Hepatocyte (in vitro differentiated cells): Measurements from ENCODE around the gene FBN3. TPM values are rescaled to one million over a fixed set of nuclear protein-coding genes. Genes with fewer than 3 reads are reported as not detected.

Source experiments
- DNase-seq: peaks from one replicate; pipeline ENCODE4 v3.0.0-alpha.2; 2016; ENCODE audit warnings: low spot score
- H2AFZ ChIP-seq: fragments of 200-600 bp; sonication (generic); 2 replicates; pipeline ENCODE4 v1.6.0; 2016; ENCODE audit warnings: antibody characterized with exemption, mild to moderate bottlenecking
- H3K27ac ChIP-seq: fragments of 200-600 bp; sonication (generic); 2 replicates; pipeline ENCODE4 v1.5.1; 2016; ENCODE audit warnings: mild to moderate bottlenecking
- H3K27me3 ChIP-seq: fragments of 200-600 bp; sonication (generic); 2 replicates; pipeline ENCODE4 v1.6.1; 2016
- H3K36me3 ChIP-seq: fragments of 200-600 bp; sonication (generic); replicated peaks from 2 replicates; pipeline ENCODE4 v1.5.1; 2016; ENCODE audit warnings: low read depth; ENCODE audit not compliant: insufficient read depth
- H3K4me1 ChIP-seq: fragments of 200-600 bp; sonication (generic); 2 replicates; pipeline ENCODE4 v1.5.1; 2016; ENCODE audit warnings: mild to moderate bottlenecking, moderate library complexity; ENCODE audit not compliant: insufficient read depth
- H3K4me2 ChIP-seq: fragments of 200-600 bp; sonication (generic); 2 replicates; pipeline ENCODE4 v1.6.0; 2016
- H3K4me3 ChIP-seq: fragments of 200-600 bp; sonication (generic); 2 replicates; pipeline ENCODE4 v1.5.1; 2016; ENCODE audit warnings: mild to moderate bottlenecking
- H3K79me2 ChIP-seq: fragments of 200-600 bp; sonication (generic); 2 replicates; pipeline ENCODE4 v1.6.0; 2017; ENCODE audit warnings: mild to moderate bottlenecking
- H3K9me2 ChIP-seq: fragments of 200-600 bp; sonication (generic); replicated peaks from 2 replicates; pipeline ENCODE4 v1.6.0; 2017; ENCODE audit warnings: mild to moderate bottlenecking; ENCODE audit not compliant: insufficient read depth
- H3K9me3 ChIP-seq: fragments of 200-600 bp; sonication (generic); 2 replicates; pipeline ENCODE4 v1.5.1; 2016; ENCODE audit warnings: low read depth, mild to moderate bottlenecking
- H4K20me1 ChIP-seq: fragments of 200-600 bp; sonication (generic); 2 replicates; pipeline ENCODE4 v1.6.0; 2016; ENCODE audit warnings: mild to moderate bottlenecking; ENCODE audit not compliant: insufficient read depth, poor library complexity, severe bottlenecking
- EZH2 ChIP-seq: fragments of 200-600 bp; sonication (generic); IDR thresholded peaks from 2 replicates; pipeline ENCODE4 v1.6.1; 2016; ENCODE audit warnings: antibody characterized with exemption, mild to moderate bottlenecking, borderline replicate concordance
- EZH2phosphoT487 ChIP-seq: fragments of 200-600 bp; sonication (generic); IDR thresholded peaks from one replicate; pipeline ENCODE4 v1.6.1; 2018; ENCODE audit warnings: antibody characterized with exemption, mild to moderate bottlenecking, low read depth, moderate library complexity; ENCODE audit not compliant: unreplicated experiment, severe bottlenecking
- WGBS: methylation state at CpG from one replicate; pipeline ENCODE4 v1.1.6; 2016; ENCODE audit warnings: low lambda C conversion rate; ENCODE audit errors: missing lambda C conversion rate; 5-methylcytosine and 5-hydroxymethylcytosine counted together
- polyA plus RNA-seq: library from polyadenylated mRNA; unstranded; fragments of >200 nt; fragmentation: Nextera tagmentation; extraction: Ambion mirVana; gene quantifications from 2 replicates; pipeline ENCODE4 v1.2.1, GENCODE V29; 2016
- total RNA-seq: library from RNA; depleted of rRNA; stranded (reverse); fragments of >200 nt; gene quantifications from 2 replicates; pipeline ENCODE4 v1.2.3, GENCODE V29; 2014
- TF ChIP-seq, protein P1 (sequence below): fragments of 200-600 bp; sonication (generic); IDR thresholded peaks from 2 replicates; pipeline ENCODE4 v1.5.1; 2016; ENCODE audit warnings: antibody characterized with exemption, mild to moderate bottlenecking; ENCODE audit not compliant: poor library complexity

Gene FBN3
- total and polyA plus RNA-seq, 2 experiments from 2014 or later, result 7.5 to 11.5 TPM

DNA sequence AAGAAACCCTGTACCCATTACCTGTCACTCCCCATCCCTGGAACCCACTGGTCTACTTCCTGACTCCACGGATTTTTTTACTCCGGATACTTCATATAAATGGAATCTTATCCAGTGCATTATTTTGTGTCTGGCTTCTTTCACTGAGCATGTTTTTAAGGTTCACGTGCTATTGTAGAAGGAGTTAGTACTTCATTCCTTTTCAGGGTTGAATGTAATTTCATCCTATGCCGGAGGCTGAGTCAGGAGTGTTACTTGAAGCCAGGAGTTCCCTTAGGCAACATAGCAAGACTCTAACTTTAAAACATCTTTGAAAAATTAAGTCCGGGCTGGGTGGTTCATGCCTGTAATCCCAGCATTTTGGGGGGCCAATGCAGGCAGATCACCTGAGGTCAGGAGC lies 126.0 kb downstream of the FBN3 start:
- Histone ChIP-seq H4K20me1 (no peaks in the 10 kb centered on the region), H3K4me1 (no peaks in the 10 kb centered on the region), H3K27ac (no peak overlapping the region), H3K9me3 (no peaks in the 10 kb centered on the region), H3K27me3 (no peaks in the 10 kb centered on the region), H3K79me2 (no peaks in the 10 kb centered on the region), H2AFZ (no peak overlapping the region), H3K36me3 (no peaks in the 10 kb centered on the region), H3K4me2 (no peak overlapping the region), H3K9me2 (no peaks in the 10 kb centered on the region), H3K4me3 (no peak overlapping the region)
- WGBS, result 80% methylated on average over 5 of the region's 5 CpGs
- TF ChIP-seq EZH2 (no peak), EZH2phosphoT487 (no peak)
- TF ChIP-seq, protein P1, sequence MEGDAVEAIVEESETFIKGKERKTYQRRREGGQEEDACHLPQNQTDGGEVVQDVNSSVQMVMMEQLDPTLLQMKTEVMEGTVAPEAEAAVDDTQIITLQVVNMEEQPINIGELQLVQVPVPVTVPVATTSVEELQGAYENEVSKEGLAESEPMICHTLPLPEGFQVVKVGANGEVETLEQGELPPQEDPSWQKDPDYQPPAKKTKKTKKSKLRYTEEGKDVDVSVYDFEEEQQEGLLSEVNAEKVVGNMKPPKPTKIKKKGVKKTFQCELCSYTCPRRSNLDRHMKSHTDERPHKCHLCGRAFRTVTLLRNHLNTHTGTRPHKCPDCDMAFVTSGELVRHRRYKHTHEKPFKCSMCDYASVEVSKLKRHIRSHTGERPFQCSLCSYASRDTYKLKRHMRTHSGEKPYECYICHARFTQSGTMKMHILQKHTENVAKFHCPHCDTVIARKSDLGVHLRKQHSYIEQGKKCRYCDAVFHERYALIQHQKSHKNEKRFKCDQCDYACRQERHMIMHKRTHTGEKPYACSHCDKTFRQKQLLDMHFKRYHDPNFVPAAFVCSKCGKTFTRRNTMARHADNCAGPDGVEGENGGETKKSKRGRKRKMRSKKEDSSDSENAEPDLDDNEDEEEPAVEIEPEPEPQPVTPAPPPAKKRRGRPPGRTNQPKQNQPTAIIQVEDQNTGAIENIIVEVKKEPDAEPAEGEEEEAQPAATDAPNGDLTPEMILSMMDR, result no peak
- DNase-seq, result no peak

DNA sequence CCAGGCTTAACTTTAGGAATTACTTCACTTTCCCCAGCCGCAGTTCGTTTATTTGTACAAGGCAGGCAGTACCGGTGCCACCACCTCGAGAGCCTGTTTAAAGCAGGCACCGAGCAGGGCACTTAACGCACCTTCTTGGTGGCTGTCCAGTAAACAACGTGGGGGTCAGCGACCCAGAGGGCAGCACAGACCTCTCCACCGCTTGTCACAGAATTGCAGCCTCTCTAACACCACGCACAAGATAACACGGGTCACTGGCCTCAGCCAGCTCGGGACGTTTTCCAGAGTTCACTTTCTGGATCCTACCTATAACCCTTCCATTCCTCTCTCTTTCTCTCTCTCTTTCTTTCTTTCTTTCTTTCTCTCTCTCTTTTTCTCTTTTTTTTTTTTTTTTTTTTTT lies 127.1 kb downstream of the FBN3 start:
- Histone ChIP-seq H3K4me3 (no peak overlapping the region), H3K9me3 (no peaks in the 10 kb centered on the region), H3K27ac (no peak overlapping the region), H2AFZ (no peak overlapping the region), H3K4me2 (no peak overlapping the region), H3K79me2 (no peaks in the 10 kb centered on the region), H3K4me1 (no peaks in the 10 kb centered on the region), H4K20me1 (no peaks in the 10 kb centered on the region), H3K36me3 (no peaks in the 10 kb centered on the region), H3K27me3 (no peaks in the 10 kb centered on the region), H3K9me2 (no peaks in the 10 kb centered on the region)
- WGBS, result 80% methylated on average over 13 of the region's 13 CpGs
- TF ChIP-seq EZH2, result no peak
- TF ChIP-seq, protein P1, result no peak
- TF ChIP-seq EZH2phosphoT487, result no peak
- DNase-seq, result no peak

DNA sequence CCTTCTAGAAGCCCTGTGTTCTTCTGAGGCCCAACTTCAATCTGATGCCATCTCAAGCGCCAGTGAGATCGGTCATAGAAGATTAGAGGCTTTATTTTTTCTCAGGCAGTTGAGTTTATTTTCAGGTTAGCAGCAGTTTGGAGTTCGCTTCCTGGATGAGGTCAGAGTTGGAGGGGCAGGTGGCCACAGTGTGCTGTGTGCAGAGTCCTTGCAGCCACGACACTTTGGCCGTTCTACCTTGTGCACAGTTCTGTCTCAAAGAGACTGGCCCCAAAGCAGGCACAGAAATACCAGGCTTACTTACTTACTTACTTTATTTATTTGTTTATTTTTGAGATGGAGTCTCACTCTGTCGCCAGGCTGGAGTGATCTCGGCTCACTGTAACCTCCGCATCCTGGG lies 128.0 kb downstream of the FBN3 start:
- Histone ChIP-seq H4K20me1 (no peaks in the 10 kb centered on the region), H3K4me2 (no peak overlapping the region), H3K9me3 (no peaks in the 10 kb centered on the region), H3K4me1 (no peaks in the 10 kb centered on the region), H3K79me2 (no peaks in the 10 kb centered on the region), H3K27me3 (no peaks in the 10 kb centered on the region), H3K27ac (no peak overlapping the region), H3K4me3 (no peak overlapping the region), H3K36me3 (no peaks in the 10 kb centered on the region), H3K9me2 (no peaks in the 10 kb centered on the region), H2AFZ (no peak overlapping the region)
- WGBS, result 98% methylated on average over 8 of the region's 8 CpGs
- DNase-seq, result no peak
- TF ChIP-seq, protein P1, result no peak
- TF ChIP-seq EZH2 (no peak), EZH2phosphoT487 (no peak)

DNA sequence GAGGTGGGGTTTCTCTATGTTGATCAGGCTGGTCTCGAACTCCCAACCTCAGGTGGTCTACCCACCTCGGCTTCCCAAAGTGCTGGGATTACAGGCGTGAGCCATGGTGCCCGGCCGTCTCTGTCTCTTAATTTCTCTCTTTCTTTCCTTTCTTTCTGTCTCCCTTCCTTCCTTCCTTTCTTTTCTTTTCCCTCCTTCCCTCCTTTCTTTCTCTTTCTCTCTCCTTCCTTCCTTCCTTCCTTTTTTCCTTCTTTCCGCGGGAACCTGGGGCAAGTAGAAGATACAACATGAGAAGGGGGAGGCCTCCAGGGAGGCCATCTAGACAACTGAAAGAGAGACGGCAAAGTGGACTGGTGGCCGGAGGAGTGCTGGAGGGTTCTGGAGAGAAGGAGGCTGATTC lies 128.7 kb downstream of the FBN3 start:
- no peak for DNase-seq

More for the DNA sequence above, 128.7 kb downstream of the FBN3 start:
- no peak overlapping the region for H3K27ac ChIP-seq
- no peaks in the 10 kb centered on the region for H3K36me3 ChIP-seq
- H3K4me1 ChIP-seq, result no peaks in the 10 kb centered on the region
- 89% methylated on average over 9 of the region's 9 CpGs for WGBS
- no peak for TF ChIP-seq EZH2
- TF ChIP-seq, protein P1, result no peak
- no peak for TF ChIP-seq EZH2phosphoT487
- H3K79me2 ChIP-seq, result no peaks in the 10 kb centered on the region
- no peak overlapping the region for H3K4me3 ChIP-seq
- H3K4me2 ChIP-seq, result no peak overlapping the region
- H3K27me3 ChIP-seq, result no peaks in the 10 kb centered on the region
- no peak overlapping the region for H2AFZ ChIP-seq
- H4K20me1 ChIP-seq, result no peaks in the 10 kb centered on the region
- no peaks in the 10 kb centered on the region for H3K9me3 ChIP-seq
- no peaks in the 10 kb centered on the region for H3K9me2 ChIP-seq
